Endothelial cell (in vitro differentiated cells): ENCODE measurements around the gene KIF4A. TPM values are rescaled to one million over a fixed set of nuclear protein-coding genes. Genes with fewer than 3 reads are reported as not detected.
"Not testable (repeated sequence)": the region's sequence is repeated elsewhere in the genome, so short reads cannot be mapped to it uniquely, and the experiment has no call there.

Experiments
- DNase-seq: peaks from one replicate; pipeline ENCODE4 v3.0.0; 2021; ENCODE audit warnings: low spot score
- H3K27ac Mint-ChIP-seq: one replicate; pipeline ENCODE4 v1.8.0; 2021; ENCODE audit warnings: mixed read lengths, inconsistent platforms; ENCODE audit not compliant: unreplicated experiment
- H3K27me3 Mint-ChIP-seq: one replicate; pipeline ENCODE4 v1.8.0; 2021; ENCODE audit warnings: mild to moderate bottlenecking, moderate library complexity, mixed read lengths, inconsistent platforms; ENCODE audit not compliant: unreplicated experiment
- H3K36me3 Mint-ChIP-seq: one replicate; pipeline ENCODE4 v1.8.0; 2021; ENCODE audit warnings: mild to moderate bottlenecking, low read depth, mixed read lengths, inconsistent platforms; ENCODE audit not compliant: unreplicated experiment
- H3K4me1 Mint-ChIP-seq: one replicate; pipeline ENCODE4 v1.8.0; 2021; ENCODE audit warnings: mild to moderate bottlenecking, mixed read lengths, inconsistent platforms; ENCODE audit not compliant: unreplicated experiment
- H3K4me3 Mint-ChIP-seq: one replicate; pipeline ENCODE4 v1.8.0; 2021; ENCODE audit warnings: mild to moderate bottlenecking, mixed read lengths, inconsistent platforms; ENCODE audit not compliant: unreplicated experiment
- H3K9me3 Mint-ChIP-seq: one replicate; pipeline ENCODE4 v1.8.0; 2021; ENCODE audit warnings: mixed read lengths, inconsistent platforms; ENCODE audit not compliant: unreplicated experiment
- total RNA-seq: library from RNA; stranded (reverse); fragmentation: NEBNext Ultra II Directional; extraction: Animal tissue kit (Norgen Biotek cat#: 25700); gene quantifications from one replicate; pipeline ENCODE4 v1.2.1, GENCODE V29; 2021; ENCODE audit not compliant: unreplicated experiment
- TF ChIP-seq, protein P1 (sequence below): fragments of 200-600 bp; sonication (generic); IDR thresholded peaks from one replicate; pipeline ENCODE4 v1.5.0; 2021; ENCODE audit warnings: antibody characterized with exemption; ENCODE audit not compliant: unreplicated experiment

The KIF4A gene
- total RNA-seq, 1 donor from 2014 or later: 7.6 TPM

- DNase-seq: no peak
- H3K9me3 Mint-ChIP-seq: no peaks in the 10 kb centered on the region
- no peaks in the 10 kb centered on the region for H3K36me3 Mint-ChIP-seq
- no peaks in the 10 kb centered on the region for H3K27me3 Mint-ChIP-seq
- H3K4me3 Mint-ChIP-seq: no peak overlapping the region
- H3K4me1 Mint-ChIP-seq: no peaks in the 10 kb centered on the region
- TF ChIP-seq, protein P1, sequence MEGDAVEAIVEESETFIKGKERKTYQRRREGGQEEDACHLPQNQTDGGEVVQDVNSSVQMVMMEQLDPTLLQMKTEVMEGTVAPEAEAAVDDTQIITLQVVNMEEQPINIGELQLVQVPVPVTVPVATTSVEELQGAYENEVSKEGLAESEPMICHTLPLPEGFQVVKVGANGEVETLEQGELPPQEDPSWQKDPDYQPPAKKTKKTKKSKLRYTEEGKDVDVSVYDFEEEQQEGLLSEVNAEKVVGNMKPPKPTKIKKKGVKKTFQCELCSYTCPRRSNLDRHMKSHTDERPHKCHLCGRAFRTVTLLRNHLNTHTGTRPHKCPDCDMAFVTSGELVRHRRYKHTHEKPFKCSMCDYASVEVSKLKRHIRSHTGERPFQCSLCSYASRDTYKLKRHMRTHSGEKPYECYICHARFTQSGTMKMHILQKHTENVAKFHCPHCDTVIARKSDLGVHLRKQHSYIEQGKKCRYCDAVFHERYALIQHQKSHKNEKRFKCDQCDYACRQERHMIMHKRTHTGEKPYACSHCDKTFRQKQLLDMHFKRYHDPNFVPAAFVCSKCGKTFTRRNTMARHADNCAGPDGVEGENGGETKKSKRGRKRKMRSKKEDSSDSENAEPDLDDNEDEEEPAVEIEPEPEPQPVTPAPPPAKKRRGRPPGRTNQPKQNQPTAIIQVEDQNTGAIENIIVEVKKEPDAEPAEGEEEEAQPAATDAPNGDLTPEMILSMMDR: no peak
- no peak overlapping the region for H3K27ac Mint-ChIP-seq
These were observed 23.6 kb downstream of the KIF4A start for GRCh38 chrX:70313503-70313902.

DNA sequence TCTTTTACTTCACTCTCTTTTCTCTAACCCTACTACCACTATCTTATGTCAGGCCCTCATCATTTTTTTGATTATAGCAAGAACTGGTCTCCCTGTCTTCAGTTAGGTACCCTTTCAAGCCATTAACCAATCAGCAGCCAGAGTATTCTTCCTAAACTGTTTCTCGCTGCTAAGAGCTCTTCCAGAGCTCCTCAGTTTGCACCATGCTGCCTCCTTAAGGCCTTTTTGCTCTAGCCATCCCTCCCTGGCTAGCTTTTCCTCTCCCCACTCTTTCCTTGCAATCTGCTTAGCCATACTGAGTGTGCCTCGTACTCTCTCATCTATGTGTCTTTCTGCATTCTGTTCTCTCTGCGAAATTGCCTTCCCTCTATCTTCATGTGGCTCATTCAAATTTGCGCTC, 32.9 kb downstream of the KIF4A start:
- no peak for DNase-seq
- Mint-ChIP-seq H3K4me1 (peaks cover 12% of the 10 kb centered on the region), H3K36me3 (no peaks in the 10 kb centered on the region), H3K27ac (no peak overlapping the region), H3K27me3 (no peaks in the 10 kb centered on the region), H3K9me3 (no peaks in the 10 kb centered on the region), H3K4me3 (no peak overlapping the region)
- TF ChIP-seq, protein P1: no peak

- H3K36me3 Mint-ChIP-seq, H3K27ac Mint-ChIP-seq, H3K27me3 Mint-ChIP-seq, H3K4me3 Mint-ChIP-seq, DNase-seq, H3K9me3 Mint-ChIP-seq: not testable (repeated sequence)
- peaks cover 13% of the 10 kb centered on the region for H3K4me1 Mint-ChIP-seq
These were observed 33.7 kb downstream of the KIF4A start for GRCh38 chrX:70323628-70324027.

- Mint-ChIP-seq H3K36me3 (no peaks in the 10 kb centered on the region), H3K4me3 (no peak overlapping the region), H3K4me1 (peaks cover 13% of the 10 kb centered on the region), H3K9me3 (no peaks in the 10 kb centered on the region), H3K27me3 (no peaks in the 10 kb centered on the region), H3K27ac (no peak overlapping the region)
- DNase-seq: no peak
- TF ChIP-seq, protein P1: no peak
These were observed 34.4 kb downstream of the KIF4A start for GRCh38 chrX:70324326-70324725.

DNA sequence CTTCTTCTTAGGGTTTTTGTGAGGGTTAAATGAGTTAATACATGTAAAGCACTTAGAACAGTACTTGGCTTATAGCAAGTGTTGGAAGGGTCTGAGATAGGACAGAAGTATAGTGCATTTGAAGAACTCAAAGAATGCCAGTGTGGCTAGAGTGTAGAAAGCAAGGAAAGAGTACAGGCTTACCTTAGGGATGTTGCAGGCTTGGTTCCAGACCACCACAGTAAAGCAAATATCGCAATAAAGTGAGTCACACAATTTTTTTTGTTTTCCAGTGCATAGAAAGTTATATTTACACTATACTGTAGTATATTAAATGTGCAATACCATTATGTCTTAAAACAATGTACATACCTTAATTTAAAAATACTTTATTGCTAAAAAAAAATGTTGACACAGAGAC, 41.3 kb downstream of the KIF4A start:
- TF ChIP-seq, protein P1: no peak
- Mint-ChIP-seq H3K36me3 (no peaks in the 10 kb centered on the region), H3K27me3 (no peaks in the 10 kb centered on the region), H3K9me3 (no peaks in the 10 kb centered on the region), H3K4me1 (peaks cover 13% of the 10 kb centered on the region), H3K4me3 (no peak overlapping the region), H3K27ac (no peak overlapping the region)
- no peak for DNase-seq

- TF ChIP-seq, protein P1: no peak
- no peaks in the 10 kb centered on the region for H3K9me3 Mint-ChIP-seq
- H3K4me3 Mint-ChIP-seq: no peak overlapping the region
- DNase-seq: no peak
- H3K4me1 Mint-ChIP-seq: peaks cover 2% of the 10 kb centered on the region
- no peak overlapping the region for H3K27ac Mint-ChIP-seq
- no peaks in the 10 kb centered on the region for H3K27me3 Mint-ChIP-seq
- H3K36me3 Mint-ChIP-seq: no peaks in the 10 kb centered on the region
These were observed 42.7 kb downstream of the KIF4A start for GRCh38 chrX:70332600-70332999.
